Left lobe of liver (tissue), 2 donors: ENCODE measurements around the gene LIPN. TPM values are rescaled to one million over a fixed set of nuclear protein-coding genes. Genes with fewer than 3 reads are reported as not detected.

ENCODE experiments used
- ATAC-seq: fragments of 200-7000 bp; cut with Tn5 transposase; one replicate; pipeline ENCODE4 v1.9.1; 2020; ENCODE audit warnings: mild to moderate bottlenecking, moderate library complexity
- DNase-seq: peaks from one replicate; pipeline ENCODE4 v3.0.0-alpha.2; 2020; ENCODE audit warnings: low spot score
- total RNA-seq: library from RNA; stranded (reverse); gene quantifications from one replicate; pipeline ENCODE4 v1.2.1, GENCODE V29; 2021
- donor health status: DM: no; HTN: no; CAD: no; lungs with moderate emphysema.
- donor health status: DM: no; HTN: yes; CAD: no.

LIPN gene
- total RNA-seq, 1 donor from 2014 or later, result not detected

DNA sequence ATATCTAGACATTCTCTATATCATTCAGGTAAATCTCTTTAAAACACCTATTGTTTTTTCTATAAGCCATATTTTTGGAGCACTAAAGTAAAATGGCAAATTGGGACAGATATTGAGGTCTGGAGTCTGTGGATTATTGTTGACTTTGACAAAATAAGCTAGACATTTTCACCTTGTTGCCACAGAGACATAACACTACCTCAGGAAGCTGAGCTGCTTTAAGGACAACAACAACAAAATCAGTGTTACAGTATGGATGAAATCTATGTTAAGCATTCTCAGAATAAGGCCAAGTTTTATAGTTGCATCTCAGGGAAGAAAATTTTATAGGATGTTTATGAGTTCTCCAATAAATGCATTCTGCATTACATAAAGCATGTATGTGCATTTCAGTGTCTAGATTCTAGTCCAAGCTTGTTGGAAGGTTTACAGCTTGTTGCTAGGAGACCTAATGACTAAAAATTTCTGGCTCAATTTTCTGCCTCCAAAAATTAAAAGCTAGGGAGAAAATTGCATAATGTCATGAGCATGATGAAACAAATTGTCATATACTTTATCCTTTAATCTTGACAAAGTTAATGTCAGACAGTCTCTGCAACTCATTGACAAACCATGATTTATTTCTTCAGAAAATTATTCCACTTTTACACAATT is 61.1 kb downstream of the LIPN start:
- no peak for ATAC-seq

DNA sequence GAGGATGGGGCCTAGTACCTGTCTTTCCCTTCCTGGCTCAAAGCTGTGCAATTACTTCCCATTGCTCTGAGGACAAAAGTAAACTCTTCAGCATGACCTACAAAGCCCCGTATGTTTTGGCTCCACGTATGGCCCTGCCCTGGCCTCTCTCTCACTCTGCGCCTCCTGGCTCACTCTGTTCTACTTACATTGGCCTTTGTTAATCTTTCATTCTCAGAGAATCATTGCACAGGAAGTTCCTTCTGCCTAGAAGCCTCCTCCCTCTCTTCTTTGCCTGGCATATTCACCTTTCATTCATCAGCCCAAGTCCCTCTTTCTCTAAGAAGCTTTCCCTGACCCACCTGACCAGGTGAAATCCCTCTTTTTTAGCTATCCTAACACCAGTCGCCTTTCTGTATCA is 66.6 kb downstream of the LIPN start:
- DNase-seq (no peak), ATAC-seq (no peak)

More for the DNA sequence above, 61.1 kb downstream of the LIPN start:
- DNase-seq, result no peak

DNA sequence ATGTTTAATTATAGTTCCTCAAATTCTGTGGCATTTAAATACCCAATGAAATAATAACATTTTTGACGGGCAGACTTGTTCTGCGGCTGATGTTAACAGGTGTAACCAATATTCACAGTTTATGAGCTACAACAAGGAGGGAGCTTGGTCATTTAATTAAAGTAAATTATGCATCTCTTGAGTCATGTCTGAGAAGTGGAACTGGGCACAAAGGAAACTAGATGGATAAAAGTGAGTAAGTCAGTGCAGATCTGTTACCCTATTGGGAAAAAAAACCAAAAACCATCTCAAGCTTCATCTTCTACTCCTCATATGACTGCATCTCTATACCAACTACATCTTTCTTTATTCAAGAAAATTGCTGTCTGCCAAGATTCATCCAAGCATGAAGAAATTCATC is 67.9 kb downstream of the LIPN start:
- no peak for DNase-seq
- ATAC-seq, result no peak

DNA sequence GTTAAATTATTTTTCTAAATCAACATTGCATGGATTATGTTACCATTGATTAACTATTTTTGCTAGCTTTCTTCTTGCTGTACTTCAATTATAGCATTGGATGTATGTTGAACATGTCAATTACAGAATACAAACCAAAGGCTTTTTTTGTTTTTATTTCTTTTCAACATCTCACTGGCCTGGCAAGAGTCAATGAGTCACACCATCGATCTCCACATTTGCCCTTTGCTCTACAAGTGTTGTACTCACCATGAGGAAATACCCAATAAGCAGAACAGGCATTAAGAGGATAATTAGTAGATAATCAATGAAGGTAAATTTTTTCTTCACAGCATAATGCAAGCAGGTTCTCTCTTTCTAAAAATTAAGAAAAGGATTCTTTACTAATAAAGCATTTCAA is 68.5 kb downstream of the LIPN start:
- peak; percentile 54 for ATAC-seq
- no peak for DNase-seq

Other genes starting within 250 kb of the LIPN start
- 10.1 TPM for gene RNLS, start 176.7 kb upstream of the LIPN start, total RNA-seq
- 0.08 TPM for gene LIPJ, start 173.3 kb upstream of the LIPN start, total RNA-seq
- gene LIPF, start 95.6 kb upstream of the LIPN start, total RNA-seq, result not detected
- gene LIPK, start 53.8 kb upstream of the LIPN start, total RNA-seq, result not detected
- gene LIPM, start 42.7 kb downstream of the LIPN start, total RNA-seq, result not detected
- gene ANKRD22, start 91.8 kb downstream of the LIPN start, total RNA-seq, result not detected
- gene STAMBPL1, start 120.2 kb downstream of the LIPN start, total RNA-seq, result 1.8 TPM
- 17.0 TPM for gene ACTA2, start 192.8 kb downstream of the LIPN start, total RNA-seq
- gene FAS, start 230.8 kb downstream of the LIPN start, total RNA-seq, result 13.0 TPM